ENCODE data around the gene FOXP1.

- TF ChIP-seq POLR2A (IDR thresholded peaks at IDR 0.05) (no peak), CTCF (IDR thresholded peaks at IDR 0.05) (no peak)
Observed at GRCh38 chr3:71491154-71491752, 92.3 kb downstream of the FOXP1 start.

Data from breast epithelium (tissue), 3 donors.